Endothelial cell of umbilical vein (primary cell): ENCODE data around the gene FXYD3.

Experiments used
- EZH2 ChIP-seq: IDR thresholded peaks from 2 replicates; pipeline ENCODE4 v1.6.1; 2012; ENCODE audit warnings: borderline replicate concordance, low read depth, mild to moderate bottlenecking, moderate library complexity, low read length, inconsistent platforms; ENCODE audit not compliant: severe bottlenecking
- FOS ChIP-seq: IDR thresholded peaks from 2 replicates; pipeline ENCODE4 v1.6.1; 2011; ENCODE audit warnings: mild to moderate bottlenecking, low read length, moderate library complexity, borderline replicate concordance; ENCODE audit not compliant: insufficient read depth
- GATA2 ChIP-seq: IDR thresholded peaks from 2 replicates; pipeline ENCODE4 v1.7.0; 2011; ENCODE audit warnings: low read depth, mild to moderate bottlenecking, moderate library complexity, mixed read lengths, low read length; ENCODE audit not compliant: insufficient read length, insufficient read depth
- JUN ChIP-seq: IDR thresholded peaks from 2 replicates; pipeline ENCODE4 v1.6.1; 2011; ENCODE audit warnings: borderline replicate concordance, low read depth; ENCODE audit not compliant: insufficient read length, insufficient read depth
- MYC ChIP-seq: IDR thresholded peaks from one replicate; pipeline ENCODE4 v1.6.1; 2011; ENCODE audit warnings: mild to moderate bottlenecking, low read depth, low read length
- POLR2A ChIP-seq: IDR thresholded peaks from 2 replicates; pipeline ENCODE4 v1.6.1; 2012; ENCODE audit warnings: low read depth, mild to moderate bottlenecking, control low read depth, low read length
- POLR2AphosphoS5 ChIP-seq: IDR thresholded peaks from 2 replicates; pipeline ENCODE4 v1.6.1; 2012; ENCODE audit warnings: low read depth, mild to moderate bottlenecking, control low read depth, low read length, moderate library complexity; ENCODE audit not compliant: insufficient read depth
- TF ChIP-seq, protein P1 (sequence below), 2 donors: IDR thresholded peaks; 1 replicate in 1 of 2; 2 replicates in 1 of 2; pipeline ENCODE4 v1.5.1; 2011; ENCODE audit warnings: low read length in 2 of 2, mild to moderate bottlenecking in 2 of 2, moderate library complexity in 2 of 2, control low read depth in 1 of 2, inconsistent platforms in 1 of 2, low read depth in 1 of 2; ENCODE audit not compliant: insufficient read depth in 1 of 2; ENCODE audit errors: extremely low read depth in 1 of 2
- TF ChIP-seq, protein P2 (sequence below): IDR thresholded peaks from 2 replicates; pipeline ENCODE4 v1.6.1; 2011; ENCODE audit not compliant: insufficient read depth, insufficient read length

DNA sequence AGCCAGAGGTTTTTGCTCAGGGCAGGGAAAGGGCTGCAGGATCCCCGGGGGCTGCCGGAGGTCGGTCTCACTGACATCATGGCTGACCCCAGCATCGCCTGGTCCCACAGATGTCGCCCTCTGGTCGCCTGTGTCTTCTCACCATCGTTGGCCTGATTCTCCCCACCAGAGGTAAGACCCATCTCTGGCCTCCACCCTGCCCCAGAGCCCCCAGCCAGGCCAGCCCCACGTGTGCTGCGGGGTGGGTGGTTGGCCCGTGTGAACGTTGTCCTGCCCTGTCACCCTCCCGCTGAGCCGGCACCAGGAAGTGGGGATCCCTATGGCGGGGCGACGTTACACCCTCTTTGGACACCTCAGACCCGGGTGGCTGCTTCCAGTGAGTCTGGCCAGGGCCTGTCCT lies 39.8 kb downstream of the FXYD3 start:
- TF ChIP-seq, protein P1, sequence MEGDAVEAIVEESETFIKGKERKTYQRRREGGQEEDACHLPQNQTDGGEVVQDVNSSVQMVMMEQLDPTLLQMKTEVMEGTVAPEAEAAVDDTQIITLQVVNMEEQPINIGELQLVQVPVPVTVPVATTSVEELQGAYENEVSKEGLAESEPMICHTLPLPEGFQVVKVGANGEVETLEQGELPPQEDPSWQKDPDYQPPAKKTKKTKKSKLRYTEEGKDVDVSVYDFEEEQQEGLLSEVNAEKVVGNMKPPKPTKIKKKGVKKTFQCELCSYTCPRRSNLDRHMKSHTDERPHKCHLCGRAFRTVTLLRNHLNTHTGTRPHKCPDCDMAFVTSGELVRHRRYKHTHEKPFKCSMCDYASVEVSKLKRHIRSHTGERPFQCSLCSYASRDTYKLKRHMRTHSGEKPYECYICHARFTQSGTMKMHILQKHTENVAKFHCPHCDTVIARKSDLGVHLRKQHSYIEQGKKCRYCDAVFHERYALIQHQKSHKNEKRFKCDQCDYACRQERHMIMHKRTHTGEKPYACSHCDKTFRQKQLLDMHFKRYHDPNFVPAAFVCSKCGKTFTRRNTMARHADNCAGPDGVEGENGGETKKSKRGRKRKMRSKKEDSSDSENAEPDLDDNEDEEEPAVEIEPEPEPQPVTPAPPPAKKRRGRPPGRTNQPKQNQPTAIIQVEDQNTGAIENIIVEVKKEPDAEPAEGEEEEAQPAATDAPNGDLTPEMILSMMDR (IDR thresholded peaks at IDR 0.05; ENCODE audit: extremely low read depth in 1 of 2, insufficient read depth in 1 of 2, low read depth in 1 of 2, low read length in 2 of 2) = no peak
- TF ChIP-seq, protein P2, sequence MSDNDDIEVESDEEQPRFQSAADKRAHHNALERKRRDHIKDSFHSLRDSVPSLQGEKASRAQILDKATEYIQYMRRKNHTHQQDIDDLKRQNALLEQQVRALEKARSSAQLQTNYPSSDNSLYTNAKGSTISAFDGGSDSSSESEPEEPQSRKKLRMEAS = no peak
- no peak for TF ChIP-seq POLR2A
- TF ChIP-seq POLR2AphosphoS5 = no peak
- TF ChIP-seq EZH2 = no peak
- no peak for TF ChIP-seq MYC
- TF ChIP-seq JUN = no peak
- TF ChIP-seq FOS = no peak
- no peak for TF ChIP-seq GATA2
